Testis (tissue), 3 donors: ENCODE results near the gene ZNF69. TPM values are rescaled to one million over a fixed set of nuclear protein-coding genes. Genes with fewer than 3 reads are reported as not detected.
"Not testable (repeated sequence)": the region's sequence is repeated elsewhere in the genome, so short reads cannot be mapped to it uniquely, and the experiment has no call there.

Experiments
- DNase-seq: peaks from one replicate; pipeline ENCODE4 v3.0.0-alpha.2; 2019
- H3K27ac ChIP-seq, 2 donors: fragments of 200-600 bp; sonication (generic); one replicate each; pipeline ENCODE4 v1.5.1; 2019
- H3K27me3 ChIP-seq: fragments of 200-600 bp; sonication (generic); one replicate; pipeline ENCODE4 v1.5.1; 2019
- H3K36me3 ChIP-seq: fragments of 200-600 bp; sonication (generic); one replicate; pipeline ENCODE4 v1.5.1; 2017; ENCODE audit warnings: low read depth; ENCODE audit errors: missing control alignments
- H3K4me1 ChIP-seq: fragments of 200-600 bp; sonication (generic); one replicate; pipeline ENCODE4 v1.5.1; 2019
- H3K4me3 ChIP-seq, 2 donors: fragments of 200-600 bp; sonication (generic); one replicate each; pipeline ENCODE4 v1.5.1; 2017 to 2019
- H3K9me3 ChIP-seq: fragments of 200-600 bp; sonication (generic); one replicate; pipeline ENCODE4 v1.5.1; 2017
- CTCF ChIP-seq, 3 experiments: fragments of 450-650 bp in 2 of 3; fragments of 200-600 bp in 1 of 3; sonication (generic) in 1 of 3; IDR thresholded peaks; one replicate each; pipeline ENCODE4 v1.5.1; 2016 to 2019; ENCODE audit warnings: antibody characterized with exemption in 3 of 3, mild to moderate bottlenecking in 2 of 3, moderate library complexity in 1 of 3
- POLR2A ChIP-seq: fragments of 450-650 bp; IDR thresholded peaks from one replicate; pipeline ENCODE4 v1.6.1; 2017; ENCODE audit warnings: antibody characterized with exemption, mild to moderate bottlenecking, moderate library complexity
- WGBS, 2 donors: methylation state at CpG; one replicate each; pipeline ENCODE4 v1.1.5; 2018; 5-methylcytosine and 5-hydroxymethylcytosine counted together
- intact Hi-C: fragments of 100-400 bp; cut with DNase I; formaldehyde crosslinking; loops from one replicate; pipeline ENCODE4 v1.15.1; 2023; ENCODE audit warnings: low total_unique reads
- polyA plus RNA-seq: library from polyadenylated mRNA; stranded (reverse); fragments of 350-450 nt; fragmentation: Illumina TruSeq; extraction: RNeasy Lipid Tissue Mini Kit (QIAGEN cat#74804); gene quantifications from one replicate; pipeline ENCODE4 v1.2.3, GENCODE V29; 2014; ENCODE audit warnings: low read depth, low replicate concordance; ENCODE audit not compliant: insufficient read depth
- total RNA-seq, 2 donors: library from RNA; depleted of rRNA; stranded (reverse); fragments of >200 nt; gene quantifications; one replicate each; pipeline ENCODE4 v1.2.3, GENCODE V29; 2016

The ZNF69 gene
- total and polyA plus RNA-seq, 3 donors from 2014 or later = 2.5 to 39.8 (median 31.7) TPM

DNA sequence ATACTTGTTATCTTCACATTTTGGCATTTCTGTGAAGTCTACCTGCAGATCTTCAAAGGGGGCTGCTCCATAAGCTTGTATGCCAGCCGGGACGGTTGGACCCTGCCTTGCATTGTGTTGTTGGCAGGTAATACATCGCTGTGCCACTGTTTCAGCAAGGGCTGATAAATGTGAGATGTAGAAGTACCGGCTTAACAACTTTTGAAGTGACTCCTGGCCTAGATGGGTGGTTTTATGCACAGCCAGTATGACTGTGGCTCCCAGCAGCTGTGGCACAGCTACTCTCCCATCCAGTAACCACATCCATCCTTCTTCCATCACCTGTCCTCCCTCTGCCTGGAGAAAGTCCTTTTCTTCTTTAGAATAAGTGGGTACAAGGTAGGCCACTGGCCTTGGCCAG is 57.1 kb downstream of the ZNF69 start:
- TF ChIP-seq POLR2A (no peak), CTCF (IDR thresholded peaks at IDR 0.05) (no peak)
- Histone ChIP-seq H3K4me1 (no peaks in the 10 kb centered on the region), H3K27me3 (no peaks in the 10 kb centered on the region), H3K27ac (no peak overlapping the region), H3K9me3 (peaks cover under 1% of the 10 kb centered on the region), H3K36me3 (peaks cover 5% of the 10 kb centered on the region), H3K4me3 (no peak overlapping the region)
- no peak for DNase-seq
- 97 to 98% methylated on average over 4 of the region's 4 CpGs for WGBS, 2 donors
- intact Hi-C loops = no loop called here

- DNase-seq = no peak
- H3K36me3 ChIP-seq = peaks cover 9% of the 10 kb centered on the region
- H3K4me1 ChIP-seq = no peaks in the 10 kb centered on the region
- peaks cover 6% of the 10 kb centered on the region for H3K9me3 ChIP-seq
- 92 to 98% methylated on average over 3 of the region's 3 CpGs for WGBS, 2 donors
- no peak overlapping the region for H3K27ac ChIP-seq
- no peak overlapping the region for H3K4me3 ChIP-seq
- intact Hi-C loops = no loop called here
- TF ChIP-seq CTCF (IDR thresholded peaks at IDR 0.05) (no peak), POLR2A (no peak)
- H3K27me3 ChIP-seq = no peaks in the 10 kb centered on the region
Measured at GRCh38 chr19:11948646-11949045, 61.1 kb downstream of the ZNF69 start.

DNA sequence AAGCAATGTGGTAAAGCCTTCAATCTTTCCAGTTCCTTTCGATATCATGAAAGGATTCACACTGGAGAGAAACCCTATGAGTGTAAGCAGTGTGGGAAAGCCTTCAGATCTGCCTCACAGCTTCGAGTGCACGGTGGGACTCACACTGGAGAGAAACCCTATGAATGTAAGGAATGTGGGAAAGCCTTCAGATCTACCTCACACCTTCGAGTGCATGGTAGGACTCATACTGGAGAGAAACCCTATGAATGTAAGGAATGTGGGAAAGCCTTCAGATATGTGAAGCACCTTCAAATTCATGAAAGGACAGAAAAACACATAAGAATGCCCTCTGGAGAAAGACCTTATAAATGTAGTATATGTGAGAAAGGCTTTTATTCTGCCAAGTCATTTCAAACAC is 61.6 kb downstream of the ZNF69 start:
- H3K4me1 ChIP-seq = no peaks in the 10 kb centered on the region
- H3K27me3 ChIP-seq = no peaks in the 10 kb centered on the region
- 96 to 100% methylated on average over 4 of the region's 4 CpGs for WGBS, 2 donors
- no peak overlapping the region for H3K4me3 ChIP-seq
- DNase-seq = no peak
- no peak overlapping the region for H3K27ac ChIP-seq
- intact Hi-C loops = no loop called here
- H3K9me3 ChIP-seq = peaks cover 6% of the 10 kb centered on the region
- no peak for TF ChIP-seq POLR2A
- no peak for TF ChIP-seq CTCF (IDR thresholded peaks at IDR 0.05)
- peaks cover 9% of the 10 kb centered on the region for H3K36me3 ChIP-seq

DNA sequence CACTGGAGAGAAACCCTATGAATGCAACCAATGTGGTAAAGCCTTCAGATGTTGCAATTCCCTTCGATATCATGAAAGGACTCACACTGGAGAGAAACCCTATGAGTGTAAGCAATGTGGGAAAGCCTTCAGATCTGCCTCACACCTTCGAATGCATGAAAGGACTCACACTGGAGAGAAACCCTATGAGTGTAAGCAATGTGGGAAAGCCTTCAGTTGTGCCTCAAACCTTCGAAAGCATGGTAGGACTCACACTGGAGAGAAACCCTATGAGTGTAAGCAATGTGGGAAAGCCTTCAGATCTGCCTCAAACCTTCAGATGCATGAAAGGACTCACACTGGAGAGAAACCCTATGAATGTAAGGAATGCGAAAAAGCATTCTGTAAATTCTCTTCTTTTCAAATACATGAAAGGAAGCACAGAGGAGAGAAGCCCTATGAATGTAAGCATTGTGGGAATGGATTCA is 62.1 kb downstream of the ZNF69 start:
- H3K9me3 ChIP-seq, H3K27me3 ChIP-seq, H3K36me3 ChIP-seq, H3K4me1 ChIP-seq, H3K4me3 ChIP-seq, intact Hi-C loops, H3K27ac ChIP-seq, DNase-seq: not testable (repeated sequence)
- 96 to 97% methylated on average over 4 of the region's 4 CpGs for WGBS, 2 donors

- Histone ChIP-seq H3K27me3 (no peaks in the 10 kb centered on the region), H3K4me3 (no peak overlapping the region), H3K4me1 (no peaks in the 10 kb centered on the region), H3K9me3 (peaks cover 6% of the 10 kb centered on the region), H3K36me3 (peaks cover 9% of the 10 kb centered on the region), H3K27ac (no peak overlapping the region)
- 96 to 97% methylated on average over 5 of the region's 5 CpGs for WGBS, 2 donors
- intact Hi-C loops = no loop called here
- no peak for DNase-seq
- no peak for TF ChIP-seq CTCF (IDR thresholded peaks at IDR 0.05)
- no peak for TF ChIP-seq POLR2A
Measured at GRCh38 chr19:11950312-11950711, 62.7 kb downstream of the ZNF69 start.

Other genes with a start within 250 kb of the ZNF69 start
- 1 to 10 TPM; 2.1 to 5.2 TPM for gene ZNF823, start 148.8 kb upstream of the ZNF69 start, total RNA-seq
- 1.6 TPM for gene ZNF823, start 148.8 kb upstream of the ZNF69 start, polyA plus RNA-seq
- gene ZNF441, start 120.8 kb upstream of the ZNF69 start, total RNA-seq = 10 to 100 TPM; 11.6 to 13.8 TPM
- 2.4 TPM for gene ZNF441, start 120.8 kb upstream of the ZNF69 start, polyA plus RNA-seq
- gene ZNF491, start 89.3 kb upstream of the ZNF69 start, total RNA-seq = 1 to 10 TPM in 1 of 2 donors, under 1 TPM in 1; 0.62 to 2.6 TPM
- 1.2 TPM for gene ZNF491, start 89.3 kb upstream of the ZNF69 start, polyA plus RNA-seq
- 10 to 100 TPM; 14.1 to 16.7 TPM for gene ZNF440, start 73.5 kb upstream of the ZNF69 start, total RNA-seq
- 11.3 TPM for gene ZNF440, start 73.5 kb upstream of the ZNF69 start, polyA plus RNA-seq
- gene ZNF439, start 39.1 kb upstream of the ZNF69 start, total RNA-seq = 10 to 100 TPM; 17.1 to 20.1 TPM
- gene ZNF439, start 39.1 kb upstream of the ZNF69 start, polyA plus RNA-seq = 5.9 TPM
- gene ZNF700, start 37.3 kb downstream of the ZNF69 start, total RNA-seq = 10 to 100 TPM; 22.0 to 26.1 TPM
- gene ZNF700, start 37.3 kb downstream of the ZNF69 start, polyA plus RNA-seq = 9.0 TPM
- gene ZNF763, start 77.3 kb downstream of the ZNF69 start, total RNA-seq = 1 to 10 TPM; 5.0 to 7.9 TPM
- gene ZNF763, start 77.3 kb downstream of the ZNF69 start, polyA plus RNA-seq = 7.6 TPM
- 10 to 100 TPM; 26.1 to 43.4 TPM for gene ZNF433, start 147.9 kb downstream of the ZNF69 start, total RNA-seq
- gene ZNF433, start 147.9 kb downstream of the ZNF69 start, polyA plus RNA-seq = 46.6 TPM
- 1 to 10 TPM in 1 of 2 donors, under 1 TPM in 1; 0.31 to 1.1 TPM for gene ZNF878, start 165.2 kb downstream of the ZNF69 start, total RNA-seq
- 0.54 TPM for gene ZNF878, start 165.2 kb downstream of the ZNF69 start, polyA plus RNA-seq
- 10 to 100 TPM; 15.7 to 18.0 TPM for gene ZNF844, start 176.9 kb downstream of the ZNF69 start, total RNA-seq
- 10.3 TPM for gene ZNF844, start 176.9 kb downstream of the ZNF69 start, polyA plus RNA-seq